LoVo (cell line): Measurements from ENCODE around the gene SEC23IP.
"Not testable (repeated sequence)": the region's sequence is repeated elsewhere in the genome, so short reads cannot be mapped to it uniquely, and the experiment has no call there.

ENCODE experiments used
- DNase-seq: peaks from one replicate; pipeline ENCODE4 v3.0.0-alpha.2; 2016; ENCODE audit warnings: low spot score

SEC23IP gene

DNA sequence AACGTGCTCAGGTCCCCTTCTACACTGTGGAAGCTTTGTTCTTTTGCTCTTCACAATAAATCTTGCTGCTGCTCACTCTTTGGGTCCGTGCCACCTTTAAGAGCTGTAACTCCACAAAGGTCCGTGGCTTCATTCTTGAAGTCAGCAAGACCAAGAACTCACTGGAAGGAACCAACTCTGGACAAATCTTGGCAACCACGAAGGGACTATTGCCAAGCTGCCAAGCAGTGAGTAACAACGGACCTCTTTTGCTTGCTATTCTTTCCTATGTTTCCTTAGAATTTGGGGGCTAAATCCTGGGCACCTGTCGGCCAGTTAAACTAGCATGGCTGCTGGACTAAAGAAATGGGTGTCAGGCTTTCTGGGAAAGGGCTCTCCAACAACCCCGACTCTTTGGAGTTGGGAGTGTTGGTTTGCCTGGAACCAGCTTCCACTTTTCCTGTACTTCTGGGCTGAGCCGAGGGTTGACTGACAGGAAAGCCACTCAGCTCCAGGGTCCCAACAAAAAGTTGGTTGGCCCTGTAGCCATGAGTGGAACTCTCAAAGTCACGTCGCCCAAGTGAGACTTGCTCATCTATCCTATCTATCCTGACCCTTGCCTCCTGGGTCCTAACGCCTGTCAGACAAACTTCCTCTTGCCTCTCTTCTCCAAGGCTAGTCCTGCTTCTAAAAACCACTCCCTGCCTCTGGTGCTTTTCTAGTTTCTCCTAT, 8.5 kb upstream of the SEC23IP start:
- not testable (repeated sequence) for DNase-seq

DNA sequence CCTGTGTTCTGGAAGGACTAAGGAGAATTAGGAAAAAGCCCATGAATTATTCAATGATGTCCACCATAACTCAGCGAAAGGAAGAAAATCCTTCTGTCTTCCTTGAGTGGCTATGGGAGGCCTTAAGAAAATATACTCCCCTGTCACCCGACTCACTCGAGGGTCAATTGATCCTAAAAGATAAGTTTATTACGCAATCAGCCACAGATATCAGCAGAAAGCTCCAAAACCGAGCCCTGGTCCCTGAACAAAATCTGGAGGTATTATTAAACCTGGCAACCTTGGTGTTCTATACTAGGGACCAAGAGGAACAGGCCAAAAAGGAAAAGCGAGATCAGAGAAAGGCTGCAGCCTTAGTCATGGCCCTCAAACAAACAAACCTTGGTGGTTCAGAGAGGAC, 6.5 kb upstream of the SEC23IP start:
- DNase-seq: not testable (repeated sequence)

DNA sequence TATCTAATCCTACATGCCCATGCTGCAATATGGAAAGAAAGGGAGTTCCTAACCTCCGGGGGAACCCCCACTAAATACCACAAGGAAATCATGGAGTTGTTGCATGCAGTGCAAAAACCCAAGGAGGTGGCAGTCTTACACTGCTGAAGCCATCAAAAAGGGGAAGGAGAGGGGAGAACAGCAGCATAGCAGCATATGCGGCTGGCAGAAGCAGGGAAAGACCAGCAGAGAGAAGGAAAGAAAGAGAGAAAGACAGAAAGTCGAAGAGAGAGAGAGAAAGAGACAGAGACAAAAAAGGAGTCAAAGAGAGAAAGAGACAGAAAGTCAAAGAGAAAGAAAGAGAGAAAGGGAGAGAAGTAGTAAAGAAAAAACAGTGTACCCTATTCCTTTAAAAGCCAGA, 3.8 kb upstream of the SEC23IP start:
- not testable (repeated sequence) for DNase-seq

DNA sequence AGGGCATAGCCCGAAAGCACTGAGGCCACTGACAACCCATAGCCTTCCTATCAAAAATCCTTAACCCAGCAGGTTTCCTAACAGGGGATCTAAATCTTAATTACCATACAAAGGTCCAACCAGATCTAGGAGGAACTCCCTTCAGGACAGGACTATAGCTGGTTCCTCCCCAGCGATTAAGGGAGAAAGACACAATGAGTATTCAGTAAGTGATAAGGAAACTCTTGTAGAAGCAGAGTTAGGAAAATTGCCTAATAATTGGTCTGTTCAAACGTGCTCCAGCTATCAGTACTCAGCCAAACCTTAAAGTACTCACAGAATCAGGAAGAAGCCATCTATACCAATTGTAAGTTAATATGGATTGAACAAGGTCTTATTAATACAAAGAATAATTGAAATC, 3.3 kb upstream of the SEC23IP start:
- DNase-seq: not testable (repeated sequence)

DNA sequence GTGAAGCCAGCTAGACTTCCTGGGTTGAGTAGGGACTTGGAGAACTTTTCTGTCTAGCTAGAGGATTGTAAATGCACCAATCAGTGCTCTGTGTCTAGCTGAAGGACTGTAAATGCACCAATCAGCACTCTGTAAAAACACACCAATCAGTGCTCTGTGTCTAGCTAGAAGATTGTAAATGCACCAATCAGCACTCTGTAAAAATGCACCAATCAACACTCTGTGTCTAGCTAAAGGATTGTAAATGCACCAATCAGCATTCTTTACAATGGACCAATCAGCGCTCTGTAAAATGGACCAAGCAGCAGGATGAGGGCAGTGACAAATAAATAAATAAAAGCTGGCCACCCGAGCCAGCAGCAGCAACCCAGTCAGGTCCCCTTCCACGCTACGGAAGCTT, 2.2 kb upstream of the SEC23IP start:
- not testable (repeated sequence) for DNase-seq

DNA sequence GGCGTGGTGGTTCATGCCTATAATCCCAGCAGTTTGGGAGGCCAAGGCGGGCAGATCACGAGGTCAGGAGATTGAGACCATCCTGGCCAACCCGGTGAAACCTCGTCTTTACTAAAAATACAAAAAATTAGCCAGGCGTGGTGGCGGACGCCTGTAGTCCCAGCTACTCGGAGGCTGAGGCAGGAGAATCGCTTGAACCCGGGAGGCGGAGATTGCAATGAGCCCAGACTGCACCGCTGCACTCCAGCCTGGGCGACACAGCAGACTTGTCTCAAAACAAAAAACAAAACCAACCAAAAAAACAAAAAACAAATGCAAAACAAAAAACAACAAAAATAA, 712 bp upstream of the SEC23IP start:
- not testable (repeated sequence) for DNase-seq

DNA sequence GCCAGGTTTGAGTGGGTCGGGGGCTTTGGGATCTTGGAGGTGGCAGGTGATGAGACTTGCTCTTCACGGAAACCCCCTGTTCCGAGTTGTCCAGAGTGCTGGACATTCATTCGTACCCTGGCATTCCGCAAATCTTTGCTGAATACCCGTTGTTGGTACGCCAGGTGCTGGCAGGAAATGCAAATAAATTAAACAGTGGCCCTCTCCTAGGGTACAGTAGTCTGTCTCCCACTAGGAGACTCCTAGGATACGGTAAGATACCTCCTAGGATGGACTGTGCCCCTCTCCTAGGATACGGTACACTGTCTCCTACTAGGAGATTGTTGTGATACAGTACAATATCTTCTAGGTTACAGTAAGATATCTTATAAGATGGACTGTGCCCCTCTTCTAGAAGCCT, 544 bp downstream of the SEC23IP start:
- no peak for DNase-seq

DNA sequence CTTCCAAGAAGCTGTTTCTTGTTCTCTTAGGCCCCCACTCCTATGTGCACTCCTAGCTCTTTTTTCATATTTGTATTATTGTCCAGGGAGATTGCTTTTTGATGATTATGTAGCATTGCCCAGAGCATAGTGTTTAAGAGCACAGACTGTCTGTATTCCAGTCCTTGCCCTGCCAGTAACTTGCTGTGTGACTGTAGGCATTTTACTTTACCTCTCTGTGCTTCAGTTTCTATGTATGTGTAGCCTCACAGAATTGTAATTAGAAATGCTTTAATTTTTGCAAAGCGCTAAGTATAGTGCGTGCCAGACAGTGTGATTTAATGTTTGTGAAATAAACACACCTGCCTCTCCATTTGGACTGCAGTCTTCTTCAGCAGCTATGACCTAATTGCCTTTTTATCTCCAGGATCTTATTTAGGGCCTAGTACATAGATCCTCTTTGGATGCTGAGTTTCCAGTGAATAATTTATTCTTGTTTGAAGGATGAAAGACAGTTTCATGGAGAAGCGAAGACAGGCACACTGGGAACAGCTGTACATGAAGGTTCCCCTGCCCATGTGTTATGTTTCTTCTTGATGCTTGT, 1.4 kb downstream of the SEC23IP start:
- no peak for DNase-seq

DNA sequence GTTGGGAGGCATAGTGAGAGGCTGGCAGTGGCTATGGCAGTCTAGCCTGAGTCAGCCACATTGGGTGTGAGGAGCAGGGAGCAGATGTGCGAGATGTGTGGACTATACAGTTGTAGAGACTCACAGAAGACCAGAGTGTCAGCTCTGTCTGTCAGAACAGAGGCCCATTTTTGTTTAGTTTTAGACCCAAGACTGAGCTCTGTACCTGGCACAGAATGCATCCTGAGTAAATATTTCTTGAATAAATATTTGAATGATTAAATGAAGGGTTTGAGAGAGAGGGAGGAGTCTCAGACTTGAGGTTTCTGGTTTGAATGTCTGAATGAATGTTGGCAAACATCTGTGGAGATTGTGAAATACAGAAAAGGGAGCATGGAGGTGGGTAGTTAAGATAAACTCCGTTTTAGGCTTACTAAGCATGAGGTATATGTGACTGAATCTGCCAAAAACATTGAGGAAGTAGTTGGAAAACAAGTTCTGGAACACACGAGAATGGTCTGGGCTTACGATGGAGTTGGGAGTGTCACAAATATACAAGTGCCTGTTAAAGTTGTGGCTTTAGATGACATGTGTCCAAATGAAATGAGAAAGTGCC, 3.6 kb downstream of the SEC23IP start:
- DNase-seq: no peak

DNA sequence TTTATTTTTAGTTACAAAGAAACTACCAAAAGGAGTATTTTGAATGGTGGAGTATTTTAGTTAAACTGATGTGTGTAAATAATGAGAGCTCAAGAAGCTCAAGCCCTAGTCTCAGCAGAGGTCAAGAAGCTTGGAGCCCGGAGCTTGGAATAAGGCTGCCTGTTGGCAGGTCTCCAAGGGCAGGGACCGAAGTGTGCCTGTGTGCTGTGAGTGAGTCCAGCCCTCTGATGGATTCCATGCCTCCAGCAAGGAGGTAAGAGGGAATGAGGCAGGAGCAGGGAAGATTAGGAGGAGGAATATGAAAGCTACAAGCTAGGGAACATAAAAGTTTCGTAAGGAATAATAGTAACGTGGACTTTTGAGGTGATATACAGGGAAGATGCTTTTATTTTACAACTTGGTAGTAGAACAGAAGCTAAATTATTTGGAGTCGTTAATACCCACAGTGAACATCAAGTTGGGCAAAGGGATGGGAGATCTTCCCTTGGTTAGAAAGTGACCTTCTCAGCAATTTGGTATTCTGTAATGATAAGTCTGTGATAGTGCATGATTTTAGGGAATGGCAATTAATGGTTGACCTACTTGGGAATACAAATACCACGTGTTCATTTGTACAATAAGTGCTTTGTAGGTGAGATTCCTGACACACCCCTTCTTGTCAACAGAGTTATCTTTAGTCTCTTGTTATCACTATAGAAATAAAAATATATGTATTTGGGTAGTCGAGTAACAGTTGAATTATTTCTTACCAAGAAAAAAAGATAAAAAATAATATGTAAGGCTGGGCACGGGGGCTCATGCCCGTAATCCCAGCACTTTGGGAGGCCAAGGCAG, 4.6 kb downstream of the SEC23IP start:
- DNase-seq: peak; percentile 65

DNA sequence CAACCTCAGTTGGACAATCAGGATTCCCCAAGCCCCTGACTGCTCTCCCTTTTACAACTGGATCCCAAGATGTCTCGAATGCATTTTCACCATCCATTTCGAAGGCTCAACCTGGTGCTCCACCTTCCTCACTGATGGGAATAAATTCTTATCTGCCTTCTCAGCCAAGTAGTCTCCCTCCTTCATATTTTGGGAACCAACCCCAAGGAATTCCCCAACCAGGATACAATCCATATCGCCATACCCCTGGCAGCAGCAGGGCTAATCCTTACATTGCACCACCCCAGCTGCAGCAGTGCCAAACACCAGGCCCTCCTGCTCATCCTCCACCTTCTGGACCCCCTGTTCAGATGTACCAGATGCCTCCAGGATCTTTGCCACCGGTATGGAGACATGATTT, 6.0 kb downstream of the SEC23IP start:
- no peak for DNase-seq

DNA sequence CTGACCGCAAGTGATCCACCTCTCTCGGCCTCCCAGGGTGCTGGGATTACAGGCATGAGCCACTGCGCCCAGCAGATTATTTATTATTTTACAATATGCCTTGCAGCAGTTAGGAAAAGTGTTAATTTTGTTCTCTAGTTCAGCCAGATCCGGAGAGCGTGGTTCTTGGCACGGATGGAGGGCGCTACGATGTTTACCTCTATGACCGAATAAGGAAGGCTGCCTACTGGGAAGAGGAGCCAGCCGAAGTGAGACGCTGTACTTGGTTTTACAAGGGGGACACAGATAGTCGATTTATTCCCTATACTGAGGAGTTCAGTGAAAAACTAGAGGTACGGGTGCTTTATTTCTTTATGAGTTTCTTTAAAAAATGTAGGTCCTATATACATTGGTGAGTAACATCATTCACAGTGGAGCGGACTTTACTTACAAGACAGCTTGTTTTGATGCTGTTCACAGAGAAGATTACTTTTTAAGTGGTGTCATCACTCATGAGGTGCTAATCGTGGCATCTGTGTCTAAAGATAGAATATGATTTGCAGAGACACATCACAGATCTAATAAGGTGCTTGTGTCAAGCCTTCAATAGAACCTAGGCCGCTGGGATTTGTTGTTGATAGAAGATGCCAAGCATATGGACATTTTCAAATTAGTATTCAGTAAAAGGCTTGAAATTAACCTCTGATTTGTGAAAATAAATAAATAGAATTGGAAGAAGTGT, 11.6 kb downstream of the SEC23IP start:
- DNase-seq: no peak

DNA sequence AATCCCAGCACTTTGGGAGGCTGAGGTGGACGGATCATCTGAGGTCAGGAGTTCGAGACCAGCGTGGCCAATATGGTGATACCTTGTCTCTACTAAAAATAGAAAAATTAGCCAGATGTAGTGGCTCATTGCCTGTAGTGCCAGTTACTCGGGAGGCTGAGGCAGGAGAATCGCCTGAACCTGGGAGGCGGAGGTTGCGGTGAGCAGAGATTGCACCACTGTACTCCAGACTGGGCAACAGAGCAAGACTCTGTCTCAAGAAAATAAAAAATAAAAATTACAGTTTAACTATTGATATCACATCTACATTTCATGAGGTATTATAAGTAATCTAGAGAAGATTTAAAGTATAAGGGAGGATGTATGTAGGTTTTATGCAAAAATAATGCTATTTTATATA, 15.2 kb downstream of the SEC23IP start:
- not testable (repeated sequence) for DNase-seq

DNA sequence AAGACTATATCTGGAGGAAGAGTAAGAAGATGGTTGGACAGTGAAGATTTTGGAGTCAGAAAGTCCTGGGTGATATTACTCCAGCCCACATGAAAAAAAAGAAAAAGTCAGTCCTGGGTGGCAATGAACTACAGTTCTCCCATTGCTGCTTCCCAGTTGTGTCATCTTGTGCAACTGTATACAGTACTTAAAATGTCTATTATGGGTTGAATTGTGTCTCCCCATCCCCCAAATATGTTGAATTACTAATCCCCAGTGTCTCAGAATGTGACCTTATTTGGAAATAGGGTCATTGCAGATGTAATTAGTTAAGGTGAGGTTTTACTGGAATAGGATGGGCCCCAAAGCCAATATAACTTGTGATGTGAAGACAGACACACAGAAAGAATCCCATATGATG, 15.6 kb downstream of the SEC23IP start:
- no peak for DNase-seq

DNA sequence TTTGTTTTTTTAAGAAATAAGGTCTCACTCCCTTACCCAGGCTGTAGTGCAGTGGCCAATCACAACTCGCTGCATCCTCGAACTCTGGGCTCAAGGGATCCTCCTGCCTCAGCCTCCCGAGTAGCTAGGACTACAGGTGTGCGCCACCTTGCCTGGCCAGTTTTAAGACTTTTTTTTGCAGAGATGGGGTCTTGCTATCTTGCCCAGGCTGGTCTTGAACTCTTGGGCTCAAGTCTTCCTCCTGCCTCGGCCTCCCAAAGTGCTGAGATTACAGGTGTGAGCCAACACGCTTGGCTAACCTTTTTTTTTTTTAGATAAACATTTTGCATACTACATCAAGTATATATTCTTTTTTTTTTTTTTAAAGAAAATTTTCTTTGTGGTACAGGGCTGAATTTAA, 18.2 kb downstream of the SEC23IP start:
- no peak for DNase-seq

DNA sequence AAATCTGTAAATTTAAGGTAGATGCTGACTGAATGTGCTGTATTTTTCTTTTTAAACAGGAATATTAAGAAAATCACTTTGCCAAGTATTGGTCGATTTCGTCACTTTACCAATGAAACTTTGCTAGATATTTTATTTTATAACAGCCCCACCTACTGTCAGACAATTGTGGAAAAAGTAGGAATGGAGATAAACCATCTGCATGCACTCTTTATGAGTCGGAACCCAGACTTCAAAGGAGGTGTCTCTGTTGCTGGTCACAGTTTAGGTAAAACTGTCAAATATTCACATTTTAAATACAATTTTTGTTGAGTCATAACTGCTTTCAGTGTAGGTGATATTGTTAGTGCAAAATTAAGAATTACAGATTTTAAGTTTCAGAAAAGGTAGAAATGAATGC, 25.2 kb downstream of the SEC23IP start:
- no peak for DNase-seq

DNA sequence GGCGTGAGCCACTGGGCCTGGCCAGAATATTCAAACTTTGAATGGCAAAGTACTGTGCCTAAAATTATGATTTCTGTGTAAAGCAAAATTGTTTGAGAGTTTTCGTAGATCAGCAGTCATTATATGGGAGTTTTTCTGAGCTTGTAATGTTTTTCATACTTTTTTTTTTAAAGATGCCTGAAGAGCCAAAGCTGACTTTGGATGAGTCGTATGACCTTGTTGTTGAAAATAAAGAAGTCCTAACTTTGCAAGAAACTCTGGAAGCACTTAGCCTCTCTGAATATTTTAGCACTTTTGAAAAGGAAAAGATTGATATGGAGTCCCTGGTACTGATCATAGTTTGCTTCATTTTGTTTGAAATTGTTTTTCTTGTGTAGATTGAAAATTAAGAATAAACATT, 26.7 kb downstream of the SEC23IP start:
- DNase-seq: no peak

DNA sequence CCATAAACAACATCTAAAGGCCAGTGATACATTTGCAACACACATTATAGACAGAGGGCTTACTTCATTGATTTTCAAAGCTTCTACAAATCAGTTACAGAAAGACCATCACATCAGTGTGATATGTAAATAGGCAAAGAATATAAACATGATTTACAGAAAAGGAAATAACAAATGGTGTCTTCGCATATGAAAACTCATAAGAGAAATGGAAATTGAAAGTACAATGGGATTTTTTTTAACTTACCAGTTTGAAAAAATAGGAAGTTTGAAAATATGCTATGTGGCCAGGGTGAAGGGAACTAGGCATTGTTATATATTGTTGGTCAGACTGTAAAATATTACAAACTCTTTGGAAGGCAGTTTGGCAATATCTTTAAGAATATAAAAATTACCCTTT, 27.3 kb downstream of the SEC23IP start:
- no peak for DNase-seq

DNA sequence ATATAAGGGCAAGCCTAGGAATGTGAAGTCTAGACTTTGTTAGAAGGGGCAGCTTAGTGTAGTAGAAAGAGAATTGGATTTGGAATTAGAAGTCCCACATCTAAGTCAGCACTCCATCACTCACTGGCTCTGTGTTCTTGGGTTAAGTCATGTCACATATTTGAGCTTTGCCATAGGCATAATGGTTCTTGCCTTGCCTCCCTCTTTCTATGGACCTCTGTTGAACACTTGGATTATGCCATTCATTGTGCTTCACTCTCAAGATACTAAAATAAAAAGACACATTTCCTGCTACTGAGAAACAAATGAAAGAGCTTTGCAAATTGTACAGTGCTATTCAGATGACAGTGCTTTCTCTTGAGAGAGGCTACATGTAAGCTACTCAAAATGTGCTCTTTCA, 35.9 kb downstream of the SEC23IP start:
- DNase-seq: no peak

DNA sequence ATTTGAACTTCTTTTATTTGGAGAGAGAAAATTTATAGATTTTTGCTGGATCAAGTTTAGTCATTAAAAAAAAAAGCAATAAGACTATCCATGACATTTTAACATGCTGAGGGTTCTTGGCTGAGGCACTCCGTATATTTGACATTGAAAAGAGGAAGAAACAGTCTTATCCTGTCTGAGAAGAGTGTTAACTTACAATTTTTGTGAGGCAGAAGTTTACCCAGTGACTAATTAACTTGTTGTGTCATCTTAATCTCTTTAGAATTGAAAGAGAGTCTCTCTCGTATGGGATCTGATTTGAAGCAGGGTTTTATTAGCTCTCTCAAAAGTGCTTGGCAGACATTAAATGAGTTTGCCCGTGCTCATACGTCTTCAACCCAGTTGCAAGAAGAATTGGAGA, 39.3 kb downstream of the SEC23IP start:
- DNase-seq: no peak

DNA sequence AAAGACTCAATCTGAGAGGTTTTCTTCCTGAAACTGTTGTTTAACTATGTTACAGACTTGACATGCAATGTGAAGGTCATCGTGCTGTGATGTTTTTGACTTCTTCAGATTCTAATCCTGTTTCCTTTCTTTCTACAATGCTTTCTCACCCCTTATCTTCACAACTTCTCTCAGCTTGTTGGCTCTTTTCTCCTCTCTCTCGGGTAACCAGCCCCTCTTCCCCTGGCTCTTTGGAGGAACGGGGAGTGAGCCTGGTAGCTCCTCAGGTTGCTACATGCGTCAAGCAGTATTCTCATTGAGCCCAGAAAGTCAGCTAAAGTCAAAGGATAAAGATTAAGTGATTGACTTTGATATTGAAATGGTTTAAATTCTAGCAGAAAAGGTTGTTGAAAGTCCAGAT, 40.1 kb downstream of the SEC23IP start:
- DNase-seq: no peak

DNA sequence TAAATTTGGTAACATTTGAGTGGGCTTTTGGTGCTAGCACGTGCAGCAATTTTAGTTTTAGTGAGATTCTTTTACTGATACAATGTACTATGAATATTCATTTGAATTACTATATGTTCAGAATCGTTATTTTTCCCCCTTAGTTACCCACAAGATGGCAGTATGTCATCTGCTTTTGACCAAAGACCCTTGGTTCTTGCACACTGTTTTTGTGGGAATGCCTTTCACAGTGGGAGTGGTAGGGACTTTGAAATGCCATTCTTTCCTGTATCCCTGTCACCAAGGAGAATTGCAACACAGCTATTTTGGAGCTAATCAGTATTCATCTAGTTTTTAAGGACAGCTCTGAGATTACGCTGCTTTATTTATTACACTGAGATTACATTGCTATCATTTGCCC, 40.6 kb downstream of the SEC23IP start:
- no peak for DNase-seq
